Inferior parietal cortex (tissue), 1 donor: Measurements from ENCODE around the gene LRP1B.
"Not testable (repeated sequence)": the region's sequence is repeated elsewhere in the genome, so short reads cannot be mapped to it uniquely, and the experiment has no call there.

Source experiments
- DNase-seq: peaks from one replicate; pipeline ENCODE4 v3.0.0-alpha.2; 2016; ENCODE audit errors: extremely low spot score

Gene LRP1B

DNA sequence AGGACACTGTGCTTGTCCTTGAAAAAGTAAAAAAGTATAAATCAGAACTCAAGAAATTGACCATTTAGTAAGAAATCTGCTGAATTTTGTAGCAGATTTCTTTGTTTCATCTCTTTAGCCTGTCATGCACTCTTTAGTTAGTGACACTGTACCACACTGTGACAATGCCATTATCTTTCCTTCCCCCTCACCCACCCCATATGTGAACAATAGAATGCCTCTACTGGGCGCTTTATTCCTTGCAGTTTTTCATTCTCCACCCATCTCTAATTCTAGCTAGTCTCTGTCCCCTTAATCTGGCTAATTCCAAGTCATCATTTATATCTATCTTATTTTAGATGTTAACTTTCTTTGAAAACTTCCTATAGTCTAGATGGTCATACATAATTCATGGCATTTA is 241.0 kb downstream of the LRP1B start:
- DNase-seq = no peak

DNA sequence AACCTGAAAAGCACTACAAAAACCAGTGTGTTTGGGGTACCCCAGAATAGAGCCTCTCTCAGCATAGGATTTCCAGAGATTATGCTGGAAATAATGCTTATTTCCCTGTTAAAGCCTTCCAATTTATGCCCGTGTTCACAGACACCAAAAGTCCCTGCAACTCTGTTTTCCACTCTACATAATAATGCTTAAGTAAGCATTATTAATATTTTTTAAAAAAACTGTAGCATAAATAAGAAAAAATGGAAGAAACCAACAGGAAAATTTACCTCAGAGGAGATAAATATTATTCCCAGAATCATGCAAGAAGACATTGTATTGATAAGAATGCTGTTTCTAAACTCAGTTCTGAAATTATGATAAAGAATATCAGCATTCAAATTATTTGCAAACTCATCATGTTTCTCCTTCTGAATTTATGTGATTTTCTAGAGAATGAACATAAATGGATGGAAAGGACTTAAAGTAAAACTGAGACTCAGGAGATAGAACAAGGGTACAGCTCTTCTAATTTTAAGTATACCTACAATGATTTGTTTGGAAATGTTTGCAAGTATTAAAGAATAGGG is 241.7 kb downstream of the LRP1B start:
- no peak for DNase-seq

DNA sequence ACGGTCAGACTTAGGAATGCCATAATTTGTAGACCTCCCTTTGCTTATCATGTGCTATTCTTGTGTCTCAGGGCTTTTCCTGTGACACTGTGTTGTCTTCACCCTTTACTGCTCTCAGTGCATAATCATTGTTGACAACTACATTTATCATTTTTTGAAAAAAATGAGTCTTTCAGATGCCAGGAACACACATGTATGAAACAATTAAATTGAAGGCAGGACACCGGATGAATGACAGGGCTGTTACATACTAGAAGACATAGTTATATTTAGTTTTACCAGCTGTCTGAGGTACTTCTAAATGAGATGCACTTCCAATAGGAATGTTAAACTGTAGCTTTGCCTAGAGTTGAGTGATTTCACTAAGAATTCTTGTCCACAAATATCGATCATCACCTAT is 243.5 kb downstream of the LRP1B start:
- DNase-seq = no peak

DNA sequence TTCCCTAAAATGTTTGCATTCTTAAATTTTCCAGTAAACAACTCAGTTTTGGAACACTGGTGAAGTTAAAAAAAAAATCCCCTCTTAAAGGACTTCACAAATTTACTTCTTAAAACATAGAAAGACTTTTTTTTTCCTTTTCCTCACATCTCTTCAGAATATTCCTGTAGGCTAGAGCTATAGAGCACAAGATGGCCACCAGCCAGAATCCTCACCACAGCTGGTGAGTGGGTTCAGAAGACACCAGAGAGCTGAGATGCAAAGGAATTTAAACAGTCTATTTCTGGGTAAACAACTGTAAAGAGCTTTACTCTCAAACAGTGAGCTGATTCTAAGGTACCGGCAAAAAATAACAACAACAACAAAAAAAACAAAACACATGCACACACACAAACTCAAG is 252.8 kb downstream of the LRP1B start:
- peak; percentile 65 for DNase-seq

DNA sequence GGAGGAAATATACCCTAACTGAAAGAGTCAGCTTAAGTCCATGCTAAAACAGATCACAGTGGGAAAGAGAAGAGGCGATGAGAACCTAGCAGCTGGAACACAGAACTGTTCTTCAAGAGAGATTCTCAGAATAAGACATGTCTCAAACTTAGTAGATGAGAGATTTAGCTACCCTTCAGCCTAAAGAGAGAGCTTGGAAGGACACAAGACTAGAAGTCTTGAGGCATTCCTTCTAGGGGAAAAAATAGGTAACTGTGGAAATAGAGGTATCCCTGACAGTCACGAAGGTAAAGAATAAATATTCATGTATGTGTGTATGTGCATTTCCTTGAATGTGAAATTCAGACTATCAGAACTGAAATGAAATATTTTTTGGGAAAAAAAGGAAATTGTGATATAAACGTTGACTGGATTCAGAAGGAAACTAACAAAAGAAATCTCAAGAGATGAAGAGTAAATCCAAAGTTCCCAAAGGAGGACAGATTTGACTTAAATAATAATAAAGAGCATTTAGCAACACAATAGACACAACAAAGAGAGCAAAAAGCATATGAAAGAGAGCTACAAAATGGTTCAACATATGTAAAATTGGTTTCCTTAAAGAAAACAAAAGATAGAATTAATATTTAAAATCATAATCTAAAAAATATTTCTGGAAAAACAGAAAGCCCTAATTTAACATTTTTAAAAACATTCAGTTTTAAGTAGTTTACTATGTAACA is 258.7 kb downstream of the LRP1B start:
- DNase-seq = no peak

DNA sequence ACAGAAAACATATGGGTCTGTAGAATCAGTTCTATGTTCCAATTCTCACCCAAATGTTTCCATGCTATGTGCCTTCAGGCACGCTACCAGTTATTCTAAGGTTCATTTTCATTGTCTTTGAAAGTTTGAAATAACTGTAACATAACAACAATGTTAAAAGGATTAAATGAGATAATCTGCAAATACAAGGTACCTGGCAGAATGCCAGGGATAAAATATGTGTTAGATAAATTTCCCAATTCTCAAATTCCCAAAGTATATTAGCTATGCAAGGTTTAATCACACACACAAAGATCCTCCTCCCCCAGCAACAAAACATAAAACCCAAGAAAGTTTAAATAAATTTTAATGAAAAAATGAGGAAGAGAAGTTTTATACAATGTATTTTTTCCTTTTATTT is 261.2 kb downstream of the LRP1B start:
- no peak for DNase-seq

DNA sequence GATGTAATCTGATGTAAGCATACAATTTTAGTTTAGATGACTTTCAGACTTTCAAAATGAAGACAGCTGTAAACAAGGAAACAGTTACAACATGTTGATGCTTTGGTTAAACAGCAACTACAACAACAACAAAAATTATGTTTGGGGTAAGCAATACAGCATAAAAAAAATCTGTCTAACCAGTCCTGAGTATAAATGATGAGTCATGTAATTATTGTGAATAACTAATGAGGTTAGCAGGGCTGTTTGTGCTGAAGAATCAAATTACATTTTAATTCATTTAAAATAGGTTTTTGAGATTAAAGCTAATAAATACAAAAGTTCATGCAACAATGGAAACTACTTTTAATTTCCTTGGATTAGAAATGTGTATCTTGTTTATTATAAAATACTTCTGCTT is 266.9 kb downstream of the LRP1B start:
- no peak for DNase-seq

DNA sequence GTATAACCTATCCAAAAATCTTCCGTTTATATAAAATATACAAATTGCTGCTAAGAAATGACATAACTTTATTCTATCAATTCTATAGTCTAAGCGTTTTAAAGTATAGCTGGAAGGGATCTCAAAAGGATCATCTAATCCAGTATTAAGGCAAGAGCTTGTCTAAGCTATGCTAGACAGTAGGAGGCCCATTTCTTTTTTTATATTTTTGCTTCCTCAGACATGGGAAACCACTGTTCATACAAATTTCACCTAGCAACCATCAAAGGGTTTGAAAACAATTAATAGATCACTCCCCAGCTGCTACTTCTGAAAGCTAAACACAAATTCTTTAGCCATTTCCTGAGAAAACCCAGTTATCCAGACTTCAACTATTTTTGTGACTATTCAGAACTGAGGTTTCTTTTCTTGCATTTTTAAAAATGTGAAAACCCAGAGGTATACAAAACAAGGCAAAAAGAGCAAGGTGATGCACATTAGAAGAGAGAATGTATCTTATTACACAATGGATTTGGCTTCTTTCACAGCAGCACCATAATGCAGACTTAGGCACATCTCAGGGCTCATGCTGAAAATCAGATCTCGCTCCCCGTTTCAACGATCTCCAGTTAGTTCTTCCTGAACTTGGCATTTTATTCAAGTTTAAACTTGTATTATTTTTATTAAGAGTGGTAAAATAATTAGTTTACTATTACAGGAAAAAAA is 274.4 kb downstream of the LRP1B start:
- DNase-seq = no peak

DNA sequence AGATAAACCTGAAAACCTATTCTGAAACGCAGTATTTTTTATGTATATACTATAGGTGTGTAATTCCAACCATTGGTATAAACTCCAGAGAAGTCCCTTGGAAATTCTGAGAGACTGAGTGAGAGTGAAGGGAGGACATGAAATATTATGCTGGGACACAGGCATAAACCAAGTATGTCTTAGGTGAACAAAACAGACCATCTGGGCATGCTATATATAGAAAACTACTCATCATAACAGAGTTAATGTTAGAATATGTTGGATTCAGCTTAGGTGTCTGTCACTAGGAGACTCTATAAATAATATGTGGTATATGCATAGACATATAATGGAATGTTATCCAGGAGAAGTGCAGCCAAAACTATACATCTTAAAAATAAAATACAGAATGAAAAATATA is 282.6 kb downstream of the LRP1B start:
- no peak for DNase-seq

DNA sequence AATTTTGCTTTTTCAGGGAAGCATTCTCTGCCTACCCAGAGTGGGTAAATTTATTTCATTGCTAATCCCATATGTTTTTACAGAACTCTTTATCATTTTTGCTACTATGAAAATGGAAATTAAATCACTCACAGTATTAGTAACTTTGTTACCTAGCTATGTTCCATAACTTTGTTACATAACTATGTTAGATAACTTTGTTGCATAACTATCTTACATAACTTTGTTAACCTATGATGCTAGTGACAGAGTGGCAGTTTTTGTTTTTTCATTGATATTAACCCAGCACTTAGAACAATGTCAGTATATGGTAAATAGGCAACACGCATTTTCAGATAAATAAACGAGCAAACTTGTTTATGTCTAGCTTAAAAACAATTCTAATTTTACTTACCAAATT is 286.6 kb downstream of the LRP1B start:
- no peak for DNase-seq

DNA sequence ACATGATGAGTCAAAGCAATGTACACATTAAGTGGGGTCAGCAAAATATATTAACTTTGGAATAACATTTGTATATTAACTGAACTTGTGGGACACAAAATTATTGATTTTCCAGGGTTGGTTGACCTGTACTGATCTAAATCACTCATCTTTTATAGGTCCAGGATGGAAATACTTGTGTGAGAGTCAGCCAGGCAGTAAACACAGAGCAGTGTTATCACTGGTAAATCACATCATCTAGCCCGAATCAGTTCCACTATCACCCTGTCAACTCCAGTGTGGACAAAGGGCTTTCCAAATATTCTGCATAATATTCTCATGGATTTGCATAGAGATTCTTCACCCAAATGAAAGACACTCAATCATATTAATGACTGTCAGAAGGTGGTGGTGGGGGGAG is 295.7 kb downstream of the LRP1B start:
- DNase-seq = no peak

DNA sequence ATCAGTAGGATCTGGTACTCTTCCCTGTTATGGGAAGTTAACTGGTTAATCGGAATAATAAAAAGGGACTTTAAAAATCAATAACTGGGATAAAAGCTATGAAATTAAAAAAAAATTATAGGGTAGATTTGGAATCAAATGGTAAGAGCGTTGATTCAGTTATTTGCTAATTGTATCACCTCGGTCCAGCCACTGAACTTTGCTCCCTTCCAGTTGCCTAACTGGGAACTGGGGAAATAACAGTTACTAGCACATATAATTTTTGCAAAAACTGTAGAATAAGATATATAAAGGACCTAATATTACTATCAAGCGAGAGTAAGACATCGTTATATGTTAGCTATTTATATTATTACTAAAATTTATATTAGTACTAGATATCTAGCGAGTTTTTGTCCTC is 302.1 kb downstream of the LRP1B start:
- no peak for DNase-seq

DNA sequence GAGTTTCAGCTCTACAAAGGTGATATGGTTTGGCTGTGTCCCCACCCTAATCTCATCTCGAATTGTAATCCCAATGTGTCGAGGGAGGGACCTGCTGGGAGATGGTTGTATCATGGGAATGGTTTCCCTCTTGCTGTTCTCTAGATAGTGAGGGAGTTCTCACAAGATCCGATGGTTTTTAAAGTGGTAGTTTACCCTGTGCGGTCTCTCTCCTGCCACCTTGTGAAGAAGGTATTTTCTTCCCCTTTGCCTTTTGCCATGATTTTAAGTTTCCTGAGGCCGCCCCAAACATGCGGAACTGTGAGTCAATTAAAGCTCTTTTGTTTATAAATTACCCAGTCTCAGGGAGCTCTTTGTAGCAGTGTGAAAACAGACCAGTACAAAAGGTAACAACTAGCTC is 306.0 kb downstream of the LRP1B start:
- DNase-seq = no peak

DNA sequence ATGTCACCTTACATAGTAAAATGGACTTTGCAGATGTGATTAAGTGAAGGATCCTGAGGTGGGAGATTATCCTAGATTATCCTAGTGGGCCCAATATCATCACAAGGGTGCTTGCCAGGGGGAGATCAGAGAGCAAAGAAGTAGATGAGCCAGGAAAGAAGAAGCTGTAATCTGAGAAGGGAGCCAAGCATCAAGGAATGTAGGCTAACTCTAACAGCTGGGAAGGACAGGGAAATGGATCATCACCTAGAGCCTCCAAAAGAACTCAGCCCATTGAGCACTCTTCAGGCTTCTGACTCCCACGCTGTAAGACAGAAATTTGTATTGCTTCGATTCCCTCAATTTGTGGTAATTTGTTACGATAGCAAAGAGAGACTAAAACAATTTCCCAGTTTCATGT is 309.9 kb downstream of the LRP1B start:
- DNase-seq = no peak

DNA sequence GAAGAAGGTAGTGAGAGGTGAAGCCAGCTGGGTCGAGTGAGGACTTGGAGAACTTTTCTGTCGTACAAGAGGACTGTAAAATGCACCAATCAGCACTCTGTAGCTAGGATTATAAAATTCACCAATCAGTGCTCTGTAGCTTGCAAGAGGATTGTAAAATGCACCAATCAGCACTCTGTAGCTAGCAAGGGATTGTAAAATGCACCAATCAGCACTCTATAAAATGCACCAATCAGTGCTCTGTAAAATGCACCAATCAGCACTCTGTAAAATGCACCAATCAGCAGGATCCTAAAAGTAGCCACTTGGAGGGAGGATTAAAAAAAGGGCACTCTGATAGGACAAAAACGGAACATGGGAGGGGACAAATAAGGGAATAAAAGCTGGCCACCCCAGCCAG is 315.5 kb downstream of the LRP1B start:
- DNase-seq = not testable (repeated sequence)

DNA sequence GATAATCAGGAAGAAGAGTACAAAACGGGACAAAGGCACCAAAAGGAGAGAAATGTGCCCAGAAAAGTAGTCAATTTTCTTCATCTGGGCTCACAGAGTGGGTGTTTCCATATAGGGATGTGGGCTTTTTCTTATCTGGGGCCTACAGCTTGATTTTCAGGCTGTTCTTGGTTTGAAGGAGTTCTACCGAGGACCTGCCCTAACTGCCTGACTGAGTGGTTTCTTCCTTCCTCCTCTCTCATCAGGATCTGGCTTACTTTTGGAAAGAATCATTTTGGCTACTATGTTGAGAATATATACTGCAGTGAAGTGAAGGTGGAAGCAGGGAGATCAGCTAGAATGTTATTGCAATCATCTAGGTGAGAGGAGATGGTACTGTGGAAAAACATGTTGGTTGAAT is 316.7 kb downstream of the LRP1B start:
- DNase-seq = no peak

DNA sequence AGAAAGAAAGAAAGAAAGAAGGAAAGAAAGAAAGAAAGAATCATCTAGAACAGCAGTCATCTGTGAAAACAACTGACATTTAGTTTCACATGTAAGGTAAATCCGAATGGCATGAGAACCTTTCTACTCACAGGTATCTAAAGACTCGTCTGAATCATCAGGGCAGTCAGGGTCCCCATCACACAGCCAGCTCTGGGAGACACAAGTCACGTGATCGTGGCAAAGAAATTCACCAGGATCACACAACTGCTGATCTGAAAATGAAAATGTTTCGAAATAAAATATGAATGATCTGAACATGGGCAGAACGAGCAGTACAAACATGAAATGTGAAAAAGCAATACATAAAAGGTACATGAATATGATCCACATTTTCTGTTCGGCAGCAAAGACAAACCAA is 320.7 kb downstream of the LRP1B start:
- no peak for DNase-seq

DNA sequence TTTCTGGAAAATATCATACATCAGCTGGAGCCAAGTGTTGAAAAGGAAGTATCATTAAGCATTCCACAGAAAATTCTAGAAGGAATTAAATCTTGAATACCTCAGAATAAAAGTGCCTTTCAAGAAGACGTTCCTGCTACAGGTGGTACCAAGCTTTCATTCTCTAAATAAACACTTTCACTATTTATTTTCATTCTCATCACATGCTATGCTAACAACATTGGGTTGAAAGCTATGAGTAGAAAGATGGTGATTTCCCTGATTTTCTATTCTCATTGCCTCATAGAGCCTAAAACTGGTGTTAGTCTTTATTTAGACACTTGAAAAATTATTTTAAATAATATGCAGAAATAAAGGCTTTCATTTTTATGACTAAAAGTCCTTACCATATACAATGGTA is 324.7 kb downstream of the LRP1B start:
- DNase-seq = no peak

DNA sequence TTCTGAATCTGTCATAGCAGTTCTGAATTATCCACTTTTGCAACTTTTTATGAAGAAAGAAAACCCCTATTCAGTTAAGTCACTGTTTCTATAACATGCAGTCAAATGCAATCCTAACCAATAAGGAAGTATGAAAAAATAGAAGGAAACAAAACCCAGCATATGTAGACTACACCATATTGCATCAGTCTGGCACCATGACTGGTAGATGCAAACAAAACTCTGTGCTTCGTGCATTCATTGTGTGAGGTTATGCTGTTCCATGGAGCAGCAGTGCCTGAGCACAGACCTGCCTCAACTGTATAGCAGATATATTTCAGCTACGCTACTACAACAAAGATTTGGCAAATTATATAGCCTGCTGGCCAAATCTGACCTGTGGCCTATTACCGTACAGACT is 325.5 kb downstream of the LRP1B start:
- DNase-seq = no peak

DNA sequence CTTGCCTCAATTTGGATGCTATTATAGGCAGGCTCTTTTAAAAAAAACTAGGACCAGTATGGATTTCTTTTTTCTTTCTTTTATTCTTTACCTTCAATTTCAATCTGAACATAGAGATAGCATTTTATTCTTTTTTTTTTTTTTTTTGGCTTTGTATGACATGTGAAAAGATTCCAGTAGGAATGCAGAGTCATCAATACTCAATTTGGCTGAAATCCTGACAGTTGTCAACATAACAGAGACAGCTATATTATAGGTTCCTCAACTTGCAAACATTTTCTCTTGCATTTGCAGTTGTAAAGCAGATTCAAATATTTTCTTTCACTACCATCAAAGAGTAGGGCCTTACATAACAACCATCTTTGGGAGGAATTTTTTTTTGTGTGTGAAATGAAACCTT is 334.4 kb downstream of the LRP1B start:
- DNase-seq = no peak

DNA sequence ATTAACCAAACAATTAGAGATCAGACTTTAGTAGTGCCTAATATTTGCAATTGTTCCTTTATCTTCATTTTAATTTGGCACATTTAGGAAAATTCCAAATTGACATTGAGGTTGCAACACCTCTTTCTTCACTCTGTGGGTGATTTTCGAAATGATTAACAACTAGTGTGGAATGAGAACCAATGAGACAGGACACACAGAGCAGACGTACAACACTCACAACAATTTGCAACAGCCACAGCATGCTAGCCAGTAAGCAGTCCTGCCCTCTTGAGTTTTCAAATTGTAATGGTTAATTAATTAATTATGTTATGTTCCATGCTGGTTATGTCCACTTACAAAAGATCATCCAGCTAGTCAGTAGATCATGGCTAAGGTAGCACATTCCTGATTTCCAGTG is 339.3 kb downstream of the LRP1B start:
- no peak for DNase-seq

DNA sequence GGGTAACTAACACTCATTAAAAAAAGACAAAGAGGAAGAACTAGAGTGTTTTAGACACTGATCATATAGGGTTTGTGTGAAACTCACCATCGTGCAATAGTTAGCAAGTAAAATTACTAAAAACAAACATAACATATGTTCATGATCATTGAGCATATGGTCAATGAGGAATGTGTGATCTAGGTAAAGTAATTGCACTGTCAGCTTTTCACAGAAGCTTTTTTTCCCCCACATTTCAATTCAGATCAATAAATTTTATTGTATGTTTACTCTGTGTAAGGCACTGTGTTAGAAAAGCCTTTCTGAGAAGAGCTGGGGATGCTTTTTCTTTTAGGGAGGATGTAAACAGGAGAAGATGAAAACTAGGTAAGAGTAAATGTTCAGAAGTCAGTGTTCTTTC is 348.2 kb downstream of the LRP1B start:
- no peak for DNase-seq

DNA sequence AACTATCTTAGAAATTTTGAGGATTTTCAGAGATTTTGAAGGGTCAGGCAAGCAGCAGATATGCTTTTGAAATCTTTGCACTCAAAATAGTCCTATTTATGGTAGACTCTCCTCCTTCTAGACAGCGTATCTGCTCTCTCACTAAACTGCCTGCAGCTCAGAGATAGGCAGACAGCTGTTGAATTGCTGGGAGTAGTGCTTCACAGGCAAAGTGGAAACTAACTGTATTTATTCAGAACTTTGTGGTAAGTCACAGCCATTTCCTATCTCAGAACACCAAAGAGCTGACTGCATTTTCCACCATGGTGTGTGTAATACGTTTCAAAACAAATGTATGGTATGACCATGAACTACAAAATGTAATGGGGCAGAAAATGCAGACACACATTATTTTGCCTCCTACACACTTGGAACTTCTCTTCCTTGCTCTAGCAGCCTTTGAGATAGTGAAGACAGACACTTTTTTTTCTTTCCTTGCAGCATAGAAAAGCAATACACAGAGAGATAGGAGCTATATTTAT is 352.4 kb downstream of the LRP1B start:
- peak; percentile 25 for DNase-seq
